HEK293 (cell line): ENCODE measurements around the gene EGR4.

Experiments used
- CTCF ChIA-PET: fragments of 350-600 bp; formaldehyde crosslinking; extraction: SDS; loops from one replicate; lab custom pipeline; 2021; ENCODE audit warnings: antibody characterized with exemption; lab: Yijun Ruan, JAX
- POLR2A ChIA-PET: fragments of 300-600 bp; formaldehyde crosslinking; extraction: SDS; loops from one replicate; lab custom pipeline; 2020; ENCODE audit warnings: antibody characterized with exemption, inconsistent platforms; lab: Yijun Ruan, JAX
- H3K27ac ChIP-seq: fragments of 200-500 bp; sonication (Bioruptor generic); 2 replicates; pipeline ENCODE4 v1.5.1; 2014; ENCODE audit warnings: low read depth, low read length, control low read depth, inconsistent platforms; ENCODE audit errors: extremely low read depth
- H3K36me3 ChIP-seq, 2 experiments: fragments of 200-500 bp in 1 of 2; sonication (Bioruptor generic) in 1 of 2; 1 replicate in 1 of 2; 2 replicates in 1 of 2; pipeline ENCODE4 v1.5.1; 2014 to 2017; ENCODE audit warnings: inconsistent platforms in 2 of 2, low read length in 2 of 2; ENCODE audit not compliant: control insufficient read depth in 2 of 2, insufficient read depth in 1 of 2
- H3K4me1 ChIP-seq: fragments of 200-500 bp; sonication (Bioruptor generic); 2 replicates; pipeline ENCODE4 v1.5.1; 2014; ENCODE audit warnings: mild to moderate bottlenecking, low read length, inconsistent platforms; ENCODE audit not compliant: control insufficient read depth, insufficient read depth
- H3K4me3 ChIP-seq: 2 replicates; pipeline ENCODE4 v1.5.1; 2011; ENCODE audit warnings: low read depth, mild to moderate bottlenecking, control low read depth, low read length, moderate library complexity
- H3K9me3 ChIP-seq: fragments of 200-500 bp; sonication (Bioruptor generic); 2 replicates; pipeline ENCODE4 v1.5.1; 2014; ENCODE audit warnings: low read depth, low read length, inconsistent platforms; ENCODE audit not compliant: control insufficient read depth, insufficient read depth
- AEBP2 ChIP-seq: fragments of 450-650 bp; formaldehyde crosslinking; IDR thresholded peaks from 2 replicates; pipeline ENCODE4 v1.5.1; 2016; ENCODE audit warnings: missing biosample characterization, missing genetic modification characterization, borderline replicate concordance
- GLIS1 ChIP-seq: fragments of 450-650 bp; formaldehyde crosslinking; IDR thresholded peaks from 2 replicates; pipeline ENCODE4 v1.5.1; 2016; ENCODE audit warnings: missing biosample characterization, missing genetic modification characterization
- KLF10 ChIP-seq: fragments of 450-650 bp; IDR thresholded peaks from 2 replicates; pipeline ENCODE4 v1.5.1; 2018; ENCODE audit warnings: missing biosample characterization, mild to moderate bottlenecking, missing genetic modification characterization
- REPIN1 ChIP-seq: fragments of 450-650 bp; formaldehyde crosslinking; IDR thresholded peaks from 2 replicates; pipeline ENCODE4 v1.5.1; 2017; ENCODE audit warnings: missing biosample characterization, missing genetic modification characterization, low read depth
- YY1 ChIP-seq: fragments of 450-650 bp; formaldehyde crosslinking; IDR thresholded peaks from 2 replicates; pipeline ENCODE4 v1.5.1; 2018; ENCODE audit warnings: missing biosample characterization, missing genetic modification characterization
- YY2 ChIP-seq: fragments of 450-650 bp; formaldehyde crosslinking; IDR thresholded peaks from 2 replicates; pipeline ENCODE4 v1.5.1; 2016; ENCODE audit warnings: missing biosample characterization, missing genetic modification characterization
- ZBTB1 ChIP-seq: fragments of 450-650 bp; formaldehyde crosslinking; IDR thresholded peaks from 2 replicates; pipeline ENCODE4 v1.5.1; 2016; ENCODE audit warnings: missing biosample characterization, missing genetic modification characterization
- ZBTB44 ChIP-seq: fragments of 450-650 bp; IDR thresholded peaks from 2 replicates; pipeline ENCODE4 v1.5.1; 2018; ENCODE audit warnings: missing biosample characterization, mild to moderate bottlenecking, missing genetic modification characterization
- ZBTB48 ChIP-seq: fragments of 450-650 bp; formaldehyde crosslinking; IDR thresholded peaks from 2 replicates; pipeline ENCODE4 v1.5.1; 2016; ENCODE audit warnings: missing biosample characterization, missing genetic modification characterization
- ZBTB8A ChIP-seq: fragments of 450-650 bp; formaldehyde crosslinking; IDR thresholded peaks from 2 replicates; pipeline ENCODE4 v1.5.1; 2016; ENCODE audit warnings: missing biosample characterization, missing genetic modification characterization
- ZNF175 ChIP-seq: fragments of 450-650 bp; formaldehyde crosslinking; IDR thresholded peaks from 2 replicates; pipeline ENCODE4 v1.5.1; 2016; ENCODE audit warnings: missing biosample characterization, missing genetic modification characterization
- ZNF184 ChIP-seq: fragments of 450-650 bp; IDR thresholded peaks from 2 replicates; pipeline ENCODE4 v1.5.1; 2018; ENCODE audit warnings: missing biosample characterization, mild to moderate bottlenecking, missing genetic modification characterization
- ZNF280D ChIP-seq: fragments of 450-650 bp; formaldehyde crosslinking; IDR thresholded peaks from 2 replicates; pipeline ENCODE4 v1.5.1; 2016; ENCODE audit warnings: missing biosample characterization, missing genetic modification characterization
- ZNF311 ChIP-seq: fragments of 450-650 bp; formaldehyde crosslinking; IDR thresholded peaks from 2 replicates; pipeline ENCODE4 v1.5.1; 2017; ENCODE audit warnings: missing biosample characterization, missing genetic modification characterization, borderline replicate concordance
- ZNF350 ChIP-seq: fragments of 450-650 bp; formaldehyde crosslinking; IDR thresholded peaks from 2 replicates; pipeline ENCODE4 v1.5.0; 2017; ENCODE audit warnings: missing biosample characterization, mild to moderate bottlenecking, missing genetic modification characterization
- ZNF530 ChIP-seq: fragments of 450-650 bp; formaldehyde crosslinking; IDR thresholded peaks from 2 replicates; pipeline ENCODE4 v1.5.1; 2016; ENCODE audit warnings: low read depth, missing biosample characterization, missing genetic modification characterization
- ZNF549 ChIP-seq: fragments of 450-650 bp; IDR thresholded peaks from 2 replicates; pipeline ENCODE4 v1.5.1; 2018; ENCODE audit warnings: missing biosample characterization, missing genetic modification characterization, mild to moderate bottlenecking, inconsistent platforms, moderate library complexity
- ZNF639 ChIP-seq: fragments of 450-650 bp; formaldehyde crosslinking; IDR thresholded peaks from 2 replicates; pipeline ENCODE4 v1.5.1; 2016; ENCODE audit warnings: missing biosample characterization, missing genetic modification characterization
- ZNF645 ChIP-seq: fragments of 450-650 bp; formaldehyde crosslinking; IDR thresholded peaks from 2 replicates; pipeline ENCODE4; 2016; ENCODE audit warnings: missing biosample characterization, missing genetic modification characterization
- ZNF660 ChIP-seq: fragments of 450-650 bp; IDR thresholded peaks from 2 replicates; pipeline ENCODE4 v1.5.1; 2018; ENCODE audit warnings: missing biosample characterization, mild to moderate bottlenecking, missing genetic modification characterization

Gene EGR4

GRCh38 chr2:73262108-73262651, 31.2 kb downstream of the EGR4 start:
- H3K4me1 ChIP-seq: no peaks in the 10 kb centered on the region
- CTCF ChIA-PET: interaction anchor here (0.7 to 1.8 kb wide), 2 partner anchors 27 to 203 kb away, joined by 3 to 4 read pairs; no protein-coding TSS in a partner anchor
- H3K27ac ChIP-seq: no peak overlapping the region
- H3K4me3 ChIP-seq: no peak overlapping the region
- POLR2A ChIA-PET: interaction anchor here (0.7 kb wide), 1 partner anchor 888 kb away, joined by 3 read pairs; no protein-coding TSS in a partner anchor
- H3K36me3 ChIP-seq: peaks cover 0 to 44% of the 10 kb centered on the region in 2 experiments; a peak in 2 of 3 replicates
- no peak for TF ChIP-seq ZNF280D (tag by site-specific recombination)
- TF ChIP-seq ZNF175 (tag by site-specific recombination): no peak
- no peak for TF ChIP-seq ZNF350 (tag by site-specific recombination)
- no peak for TF ChIP-seq KLF10 (tag by site-specific recombination)
- TF ChIP-seq AEBP2 (tag by site-specific recombination): no peak
- TF ChIP-seq ZNF549 (tag by site-specific recombination): no peak
- TF ChIP-seq ZBTB44 (tag by site-specific recombination): no peak
- TF ChIP-seq ZBTB8A (tag by site-specific recombination): no peak
- TF ChIP-seq YY2 (tag by site-specific recombination): no peak
- TF ChIP-seq ZNF184: no peak
- no peak for TF ChIP-seq ZNF311 (tag by site-specific recombination)
- TF ChIP-seq ZBTB1 (tag by site-specific recombination): no peak
- TF ChIP-seq ZBTB48 (tag by site-specific recombination): no peak
- no peak for TF ChIP-seq GLIS1 (tag by site-specific recombination)
- TF ChIP-seq ZNF645 (tag by site-specific recombination): no peak
- no peak for TF ChIP-seq ZNF639 (tag by site-specific recombination)
- no peak for TF ChIP-seq ZNF660 (tag by site-specific recombination)
- no peak for TF ChIP-seq REPIN1 (tag by site-specific recombination)
- no peak for TF ChIP-seq ZNF530 (tag by site-specific recombination)
- no peak for TF ChIP-seq YY1 (tag by site-specific recombination)
- TF ChIP-seq, all 188 proteins: peak for 0
- H3K9me3 ChIP-seq: no peaks in the 10 kb centered on the region
